HPDE6-E6E7 (cell line): ENCODE data around the gene ADRM1.

ENCODE experiments used
- DNase-seq: peaks from one replicate; pipeline ENCODE4 v3.0.0; 2011; ENCODE audit warnings: missing footprints; ENCODE audit errors: extremely low spot score

The ADRM1 gene

DNA sequence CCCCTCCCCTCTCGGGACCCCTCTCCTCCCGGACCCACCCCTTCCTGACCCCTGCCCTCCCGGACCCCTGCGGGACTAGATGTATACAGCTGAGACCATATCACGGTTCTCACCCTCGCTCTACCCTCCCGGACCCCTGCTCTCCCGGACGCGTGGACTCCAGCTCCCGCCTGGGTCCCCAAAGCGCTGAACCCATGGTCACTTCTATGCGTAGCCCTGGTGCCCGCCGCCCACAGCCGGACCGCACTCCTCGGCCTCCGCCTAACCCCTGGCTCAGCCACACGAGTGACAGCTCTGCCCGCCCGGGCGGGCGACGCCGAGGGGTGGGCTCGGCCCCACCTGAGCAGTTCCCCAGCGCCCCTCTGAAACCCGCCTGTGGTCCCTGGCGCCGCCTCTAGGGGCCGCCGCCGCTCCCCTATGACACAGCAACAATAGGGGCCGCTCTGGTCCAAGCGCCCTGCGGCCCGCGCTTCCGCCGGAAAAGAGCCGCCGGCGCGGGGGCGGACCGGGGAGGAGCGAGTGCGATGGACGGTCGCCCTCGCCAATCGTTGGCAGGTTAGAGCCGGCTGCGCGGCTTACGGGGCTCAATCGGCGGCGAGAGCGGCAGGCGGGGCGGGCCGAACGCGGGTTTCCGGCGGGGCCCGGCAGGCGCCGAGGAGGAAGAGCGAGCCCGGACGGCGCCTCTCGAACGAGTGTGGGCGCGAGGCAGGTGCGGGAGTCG, at the start of gene ADRM1:
ADRM1 (plus strand) TSS at position 657 of the 721 bp plus-strand sequence. CDS start 572 bp downstream, outside the sequence.
- DNase-seq = peak; percentile 99

- DNase-seq = no peak
Measured at GRCh38 chr20:62253398-62253797, 49.4 kb upstream of the ADRM1 start.

DNA sequence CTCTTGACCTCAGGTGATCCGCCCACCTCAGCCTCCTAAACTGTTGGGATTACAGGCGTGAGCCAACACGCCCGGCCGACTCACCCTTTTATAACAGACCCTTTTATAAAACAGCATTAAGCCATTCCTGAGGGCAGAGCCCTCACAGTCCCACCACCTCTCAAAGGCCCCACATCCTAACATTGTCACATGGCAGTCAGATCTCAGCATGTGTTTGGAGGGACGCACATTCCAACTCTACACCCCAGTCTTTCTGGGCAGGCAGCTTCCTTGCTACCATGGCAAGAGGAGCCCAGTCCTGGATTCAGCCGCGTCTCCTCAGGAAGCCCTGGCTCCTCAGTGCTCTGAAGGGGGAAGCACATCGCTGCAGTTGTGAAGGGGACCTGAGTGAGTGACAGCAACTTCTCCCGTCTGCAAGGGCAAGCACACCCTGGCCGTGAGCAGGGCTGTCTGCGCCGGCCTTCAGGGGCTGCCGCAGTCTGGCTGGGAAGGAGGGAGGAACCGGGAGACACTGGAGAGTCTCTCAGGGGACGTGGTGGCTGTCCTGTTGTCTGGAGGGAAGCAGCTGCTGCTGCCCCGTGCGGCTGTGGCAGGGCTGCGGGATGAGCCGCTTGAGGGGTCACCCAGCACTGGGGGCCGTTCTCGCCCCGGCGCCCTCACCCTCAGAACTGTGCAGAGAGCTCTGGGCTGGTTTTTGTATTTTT, 48.6 kb upstream of the ADRM1 start:
- no peak for DNase-seq

- DNase-seq = no peak
Measured at GRCh38 chr20:62255976-62256375, 46.8 kb upstream of the ADRM1 start.

DNA sequence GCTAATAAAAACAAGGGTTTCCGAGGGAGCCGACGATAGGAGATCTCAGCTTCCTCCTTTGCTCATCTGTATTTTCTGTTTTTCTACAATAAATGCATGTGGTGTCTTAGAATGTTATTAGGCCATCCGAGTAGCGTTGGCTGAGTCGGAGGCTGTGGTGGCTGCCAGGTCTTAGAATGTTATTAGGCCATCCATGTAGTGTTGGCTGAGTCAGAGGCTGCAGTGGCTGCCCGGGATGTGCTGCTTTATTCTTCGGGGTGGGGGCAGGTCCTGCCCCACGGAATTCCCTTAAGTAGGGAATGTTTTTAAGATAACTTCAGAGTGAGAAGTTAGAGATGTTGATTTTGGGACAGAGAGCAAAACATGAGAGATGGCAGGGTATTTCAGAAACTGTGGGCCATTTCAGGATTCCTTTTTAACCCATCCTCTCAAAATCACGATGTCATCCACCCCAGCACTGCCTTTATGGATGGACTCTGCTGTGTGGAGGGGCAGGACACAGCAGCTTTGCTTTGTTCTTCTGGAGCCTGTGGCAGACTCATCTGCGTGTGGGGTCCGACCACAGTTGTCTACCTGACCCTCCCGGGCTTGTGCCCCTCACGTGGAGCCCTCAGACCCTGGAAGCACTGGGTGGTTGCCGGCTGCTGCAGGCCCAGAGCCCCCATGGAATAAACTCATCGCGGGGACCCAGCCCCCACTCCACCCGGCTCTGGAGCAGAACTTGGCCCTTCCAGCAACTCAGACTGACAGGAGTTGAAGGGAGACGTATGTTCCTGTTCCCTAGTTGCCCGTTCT, 44.1 kb upstream of the ADRM1 start:
- DNase-seq = no peak

DNA sequence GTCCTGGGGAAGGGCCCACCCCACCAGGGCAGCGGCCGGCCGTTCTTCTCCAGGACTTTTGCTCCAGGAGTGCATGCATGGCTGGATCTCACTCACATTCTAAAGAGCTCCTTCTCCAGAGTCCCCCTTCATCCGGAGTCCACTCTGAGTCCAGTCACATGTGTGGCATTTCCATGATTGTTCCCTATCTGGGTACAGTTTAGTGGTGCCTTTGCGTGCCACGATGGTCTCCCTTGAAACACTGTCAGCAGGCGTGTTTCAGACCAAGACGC, 43.6 kb upstream of the ADRM1 start:
- DNase-seq = no peak

DNA sequence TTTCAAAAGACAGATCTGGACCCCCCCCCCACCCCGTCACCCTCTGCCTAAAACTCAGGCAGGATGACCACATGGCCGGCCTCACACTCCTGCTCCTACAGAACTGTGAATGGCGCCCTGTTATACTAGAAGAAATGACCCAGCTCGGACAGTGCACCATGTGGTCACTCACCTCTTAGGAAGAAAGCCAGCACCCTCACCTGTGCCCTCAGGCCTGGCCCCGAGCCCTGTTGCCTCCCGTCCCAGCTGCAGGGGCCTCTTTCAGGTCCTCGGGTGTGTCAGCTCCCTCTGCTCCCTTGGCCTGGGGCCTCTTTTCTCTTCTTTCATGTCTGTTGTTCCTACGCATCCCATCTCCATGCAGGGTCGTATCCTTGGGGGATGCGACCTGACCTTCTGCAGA, 40.7 kb upstream of the ADRM1 start:
- no peak for DNase-seq

DNA sequence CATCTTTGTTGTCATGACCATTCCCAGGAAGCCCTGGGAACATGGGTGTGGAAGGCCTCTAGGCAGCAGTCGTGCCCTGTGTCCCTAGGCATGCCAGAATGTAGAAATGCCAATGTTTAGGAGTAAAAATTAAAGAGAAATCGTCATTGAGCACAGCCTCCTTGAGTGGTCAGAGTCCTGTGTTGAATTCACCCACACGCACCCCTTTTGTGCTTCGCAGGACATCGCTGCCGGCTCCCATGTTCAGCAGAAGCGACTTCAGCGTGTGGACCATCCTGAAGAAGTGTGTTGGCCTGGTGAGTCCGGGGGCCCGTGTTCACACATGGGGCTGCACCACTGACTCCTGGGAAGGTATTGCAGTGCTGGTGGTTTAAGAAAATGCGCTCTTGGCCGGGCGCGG, 39.4 kb upstream of the ADRM1 start:
- no peak for DNase-seq

GRCh38 chr20:62265365-62265764, 37.4 kb upstream of the ADRM1 start:
- no peak for DNase-seq

DNA sequence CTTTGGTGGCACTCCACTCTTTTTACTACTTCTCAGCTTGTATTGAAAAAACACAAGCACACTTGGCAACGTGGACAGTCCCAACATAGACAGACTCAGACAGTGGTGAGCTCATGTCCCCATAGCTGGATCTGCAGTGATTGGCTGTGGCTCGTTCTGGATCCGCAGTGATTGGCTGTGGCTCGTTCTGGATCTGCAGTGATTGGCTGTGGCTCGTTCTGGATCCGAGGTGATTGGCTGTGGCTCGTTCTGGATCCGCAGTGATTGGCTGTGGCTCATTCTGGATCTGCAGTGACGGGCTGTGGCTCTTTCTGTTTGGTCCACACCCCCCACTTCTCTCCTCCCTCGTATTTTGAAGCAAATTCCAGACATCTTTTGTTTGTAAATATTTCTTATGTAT, 36.5 kb upstream of the ADRM1 start:
- no peak for DNase-seq

GRCh38 chr20:62266851-62267250, 35.9 kb upstream of the ADRM1 start:
- DNase-seq = no peak

DNA sequence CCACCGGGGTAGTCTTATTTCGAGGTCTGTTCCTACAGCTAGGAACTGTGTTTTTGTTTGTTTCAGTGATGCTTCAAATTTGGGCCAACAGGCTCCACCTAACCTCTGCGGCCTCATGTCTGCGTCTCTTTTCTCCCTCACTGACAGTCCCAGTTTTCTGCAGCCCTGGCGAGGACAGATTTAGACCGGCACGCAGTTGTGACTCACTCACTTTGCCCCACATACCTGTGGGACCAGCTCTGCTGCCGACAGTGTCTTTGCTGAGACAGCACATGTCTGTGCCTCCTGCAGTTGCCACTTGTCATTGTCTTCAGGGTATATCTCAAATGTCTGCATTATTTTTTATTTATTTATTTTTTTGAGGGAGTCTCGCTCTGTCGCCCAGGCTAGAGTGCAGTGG, 35.3 kb upstream of the ADRM1 start:
- DNase-seq = no peak

DNA sequence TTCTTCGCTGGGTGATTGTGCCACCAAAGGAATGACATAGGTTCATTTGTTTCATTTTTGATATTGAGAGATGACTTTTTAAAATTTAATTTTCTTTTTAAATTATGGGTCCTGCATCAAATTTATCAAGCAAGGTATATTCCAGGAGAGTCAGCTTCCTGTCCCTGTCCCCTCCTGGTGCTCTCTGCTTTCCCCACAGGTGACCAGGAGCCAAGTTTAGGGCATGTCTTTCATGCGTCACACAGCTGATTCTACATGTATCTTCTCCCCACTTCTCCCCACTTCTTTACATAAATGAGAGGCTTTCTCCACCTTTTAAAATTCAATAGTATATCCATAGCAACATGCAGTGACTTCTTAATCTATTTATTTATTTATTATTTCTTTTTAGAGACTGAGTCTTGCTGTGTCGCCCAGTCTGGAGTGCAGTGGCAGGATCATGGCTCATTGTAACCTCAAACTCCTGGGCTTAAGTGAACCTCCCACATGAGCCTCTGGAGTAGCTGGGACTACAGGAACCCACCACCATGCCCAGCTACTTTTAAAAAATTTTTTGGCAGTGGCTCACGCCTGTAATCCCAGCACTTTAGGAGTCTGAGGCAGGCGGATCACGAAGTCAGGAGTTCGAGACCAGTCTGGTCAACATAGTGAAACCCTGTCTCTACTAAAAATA, 34.4 kb upstream of the ADRM1 start:
- DNase-seq = no peak

DNA sequence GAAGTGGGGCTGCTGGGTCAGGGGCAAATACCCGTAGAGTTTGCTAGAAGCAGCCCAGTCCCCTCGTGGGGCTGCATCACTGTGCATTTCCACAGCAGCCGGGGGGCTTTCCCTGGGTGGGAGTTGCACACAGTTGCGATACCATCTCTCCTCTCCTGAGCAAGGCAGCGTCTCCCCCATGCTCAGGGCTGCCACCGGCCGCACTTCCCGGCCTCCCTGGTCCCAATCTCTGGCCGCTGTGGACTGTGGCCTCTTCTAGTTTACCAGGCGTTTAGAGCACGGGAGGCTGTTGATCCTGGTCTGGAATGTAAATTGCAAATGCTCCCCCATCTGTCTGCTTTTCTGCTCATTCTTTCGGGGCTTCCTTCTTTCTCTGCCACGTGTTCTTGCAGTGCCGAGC, 33.4 kb upstream of the ADRM1 start:
- no peak for DNase-seq

DNA sequence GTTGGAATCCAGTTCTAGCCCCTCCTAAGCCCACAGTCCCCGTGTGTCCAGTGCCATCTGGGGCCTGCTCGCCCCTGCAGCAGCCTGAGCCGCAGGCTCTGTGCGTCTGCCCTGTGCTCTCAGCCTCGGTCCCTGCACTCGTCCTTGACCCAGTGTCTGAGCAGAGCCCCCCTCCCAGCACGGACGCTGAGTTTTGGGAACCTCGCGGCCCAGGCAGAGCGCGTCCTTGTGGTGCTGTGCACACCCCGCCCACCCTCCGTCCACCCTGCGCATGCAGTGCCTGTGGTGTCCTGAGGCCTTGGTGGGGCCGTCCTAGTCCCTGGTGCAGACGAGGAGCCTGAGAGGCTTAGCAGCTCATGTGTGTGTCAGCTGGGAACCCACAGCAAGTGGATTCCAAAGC, 32.9 kb upstream of the ADRM1 start:
- DNase-seq = no peak

DNA sequence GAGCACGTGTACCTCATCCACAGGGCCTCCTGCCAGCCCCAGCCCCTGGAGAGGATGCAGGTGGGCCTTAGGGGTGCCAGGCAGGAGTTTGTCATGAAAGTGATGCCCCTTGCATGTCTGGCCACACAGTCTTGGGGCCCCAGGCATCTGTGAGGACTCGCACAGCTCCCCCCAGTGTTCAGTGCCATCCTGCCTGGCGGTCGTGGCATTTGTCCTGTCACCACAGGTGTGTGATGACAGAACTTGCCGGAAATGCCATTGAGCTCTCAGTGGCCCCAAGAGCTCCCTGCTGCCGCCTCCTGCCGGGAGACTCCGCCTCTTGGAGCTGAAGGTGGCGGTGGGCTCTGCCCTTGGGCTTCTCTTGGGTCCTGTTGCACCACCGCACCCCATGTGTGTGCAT, 30.6 kb upstream of the ADRM1 start:
- DNase-seq = no peak

- no peak for DNase-seq
Measured at GRCh38 chr20:62273416-62273815, 29.4 kb upstream of the ADRM1 start.

DNA sequence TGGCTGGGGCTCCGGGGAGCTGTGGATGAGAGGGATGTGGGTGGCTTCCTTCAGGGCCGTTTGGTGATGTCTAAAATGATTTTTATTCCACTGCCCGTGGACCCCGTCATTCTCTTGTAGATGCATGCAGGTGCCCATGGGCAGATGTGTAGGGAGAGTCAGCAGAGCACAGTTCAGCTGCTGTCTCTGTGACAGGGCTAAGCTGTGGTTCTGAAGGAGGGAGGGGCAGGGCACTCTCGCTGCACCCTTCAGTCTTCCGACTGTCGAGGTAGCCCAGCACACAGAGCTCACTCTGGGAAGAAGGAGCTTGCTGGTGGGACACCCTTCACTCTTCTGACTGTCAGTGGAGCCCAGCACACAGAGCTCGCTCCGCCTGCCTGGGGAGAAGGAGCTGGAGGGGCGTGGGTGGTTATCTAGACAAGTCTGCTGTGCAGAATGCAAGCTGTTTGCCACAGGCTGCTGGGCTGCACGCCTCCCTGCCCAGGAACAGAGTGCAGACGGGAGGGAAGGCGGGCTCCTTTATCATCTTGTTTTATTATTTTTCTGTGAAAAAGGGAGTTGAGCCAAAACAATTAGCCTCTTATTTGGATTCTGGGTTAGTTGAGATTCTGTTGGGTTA, 28.4 kb upstream of the ADRM1 start:
- DNase-seq = no peak

DNA sequence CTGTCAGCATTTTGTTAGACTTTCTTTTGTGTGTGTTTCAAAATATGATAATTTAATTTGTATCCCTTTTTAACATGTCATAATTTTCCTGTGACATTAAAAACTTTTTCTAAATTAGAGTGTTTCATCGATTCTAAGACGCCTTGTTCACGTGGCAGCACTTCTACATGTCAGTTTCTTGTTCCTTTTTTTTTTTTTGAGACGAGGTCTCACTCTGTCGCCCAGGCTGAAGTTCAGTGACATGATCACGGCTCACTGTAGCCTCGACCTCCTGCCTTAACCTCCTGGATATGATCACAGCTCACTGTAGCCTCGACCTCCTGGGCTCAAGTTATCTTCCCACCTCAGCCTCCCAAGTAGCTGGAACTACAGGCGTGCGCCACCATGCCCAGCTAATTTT, 27.6 kb upstream of the ADRM1 start:
- DNase-seq = no peak

DNA sequence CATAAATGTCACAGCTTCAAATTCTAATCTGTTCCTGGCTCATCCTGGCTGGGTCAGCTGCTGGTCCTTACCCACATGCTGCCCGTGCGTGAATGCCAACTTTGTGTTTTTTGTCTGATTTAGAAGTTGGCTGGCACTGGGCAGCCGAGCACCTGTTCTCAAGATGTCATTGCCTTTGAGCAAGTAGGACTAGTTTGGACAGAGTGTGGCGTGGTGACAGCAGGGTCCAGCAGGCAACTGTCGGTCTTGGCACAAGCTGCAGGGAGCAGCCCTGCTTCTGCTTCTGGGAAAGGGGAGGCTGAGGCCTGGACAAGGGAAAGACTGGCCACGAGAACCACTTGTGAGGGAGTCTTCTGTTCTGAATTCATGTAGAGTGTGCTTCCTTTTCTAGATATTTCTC, 26.4 kb upstream of the ADRM1 start:
- DNase-seq = no peak

GRCh38 chr20:62277253-62277652, 25.5 kb upstream of the ADRM1 start:
- no peak for DNase-seq

- no peak for DNase-seq
Measured at GRCh38 chr20:62280303-62280702, 22.5 kb upstream of the ADRM1 start.
